SK-MEL-5 (cell line): ENCODE measurements around the gene KIF26B. TPM values are rescaled to one million over a fixed set of nuclear protein-coding genes. Genes with fewer than 3 reads are reported as not detected.

ENCODE experiments used
- DNase-seq: peaks from one replicate; pipeline ENCODE4 v3.0.0-alpha.2; 2016; ENCODE audit warnings: low read depth, low spot score
- in situ Hi-C: cut with HindIII; loops from 2 replicates; pipeline ENCODE4 v1.10.0; 2016; ENCODE audit warnings: low sequenced_read_pairs, high pct_unique_total_duplicates, low pct_unique_long_range_greater_than_20kb
- total RNA-seq: library from RNA; depleted of rRNA; stranded (reverse); fragments of >200 nt; shearing (Covaris generic); gene quantifications from 2 replicates; pipeline ENCODE4 v1.2.3, GENCODE V29; 2014

Gene KIF26B
- total RNA-seq, 1 experiment from 2014 or later: 1.5 TPM

DNA sequence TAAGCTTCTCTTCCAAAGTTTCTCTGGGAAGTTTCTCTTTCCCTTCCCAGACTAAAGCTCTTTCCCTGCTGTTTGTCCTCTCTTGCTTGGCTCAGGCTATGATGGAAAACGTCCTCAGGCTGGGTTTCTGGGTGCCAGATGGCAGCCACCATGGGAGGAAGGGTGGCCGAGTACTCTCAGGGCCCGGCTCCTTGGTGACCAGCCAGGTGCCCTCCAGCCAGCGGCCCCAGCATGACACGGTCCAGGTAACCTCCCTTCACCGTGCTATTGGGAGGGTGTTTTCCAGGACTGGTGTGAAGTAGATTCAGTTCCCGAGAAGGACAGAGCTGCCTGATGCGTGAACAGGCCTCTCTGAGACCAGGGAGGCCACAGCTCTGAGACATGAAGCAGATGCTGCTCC lies 60.3 kb downstream of the KIF26B start:
- DNase-seq: no peak
- in situ Hi-C loops: no loop called here

DNA sequence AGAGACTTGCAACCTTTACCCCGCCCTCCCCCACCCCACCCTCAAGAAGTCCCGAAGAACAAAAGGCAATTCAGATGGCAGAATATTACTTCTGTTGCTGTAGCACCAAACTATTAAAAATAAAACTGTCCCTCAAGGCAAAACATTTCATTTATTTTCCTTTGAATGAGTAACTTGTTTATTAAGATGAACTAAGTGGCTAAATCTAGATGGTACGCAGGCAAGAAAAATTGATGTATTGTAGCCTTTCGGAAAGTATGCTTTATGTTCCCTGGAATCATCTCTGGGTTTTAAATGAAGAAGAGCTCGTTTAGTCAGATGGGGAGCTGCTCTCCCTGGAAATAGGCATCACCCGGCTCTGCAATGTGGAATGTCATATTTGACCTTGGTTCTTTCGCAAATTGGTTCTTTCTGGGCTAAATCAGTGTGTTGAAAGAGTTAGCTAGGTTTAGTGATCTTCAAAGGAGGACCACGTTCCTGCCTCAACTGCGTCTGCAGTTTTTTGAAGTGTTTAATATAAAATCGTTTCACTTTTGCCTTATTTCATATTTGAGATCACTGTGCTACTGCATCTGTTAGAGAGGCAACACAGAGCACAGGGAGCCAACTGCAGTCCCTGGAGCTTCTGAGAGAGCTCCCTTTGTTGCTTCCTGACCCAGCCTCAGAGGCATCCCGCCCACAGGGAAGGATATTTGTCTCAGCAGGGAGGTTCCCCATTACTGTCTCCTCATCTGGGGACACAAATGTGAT lies 61.8 kb downstream of the KIF26B start:
- peak; percentile 92 for DNase-seq
- in situ Hi-C loops: no loop called here

DNA sequence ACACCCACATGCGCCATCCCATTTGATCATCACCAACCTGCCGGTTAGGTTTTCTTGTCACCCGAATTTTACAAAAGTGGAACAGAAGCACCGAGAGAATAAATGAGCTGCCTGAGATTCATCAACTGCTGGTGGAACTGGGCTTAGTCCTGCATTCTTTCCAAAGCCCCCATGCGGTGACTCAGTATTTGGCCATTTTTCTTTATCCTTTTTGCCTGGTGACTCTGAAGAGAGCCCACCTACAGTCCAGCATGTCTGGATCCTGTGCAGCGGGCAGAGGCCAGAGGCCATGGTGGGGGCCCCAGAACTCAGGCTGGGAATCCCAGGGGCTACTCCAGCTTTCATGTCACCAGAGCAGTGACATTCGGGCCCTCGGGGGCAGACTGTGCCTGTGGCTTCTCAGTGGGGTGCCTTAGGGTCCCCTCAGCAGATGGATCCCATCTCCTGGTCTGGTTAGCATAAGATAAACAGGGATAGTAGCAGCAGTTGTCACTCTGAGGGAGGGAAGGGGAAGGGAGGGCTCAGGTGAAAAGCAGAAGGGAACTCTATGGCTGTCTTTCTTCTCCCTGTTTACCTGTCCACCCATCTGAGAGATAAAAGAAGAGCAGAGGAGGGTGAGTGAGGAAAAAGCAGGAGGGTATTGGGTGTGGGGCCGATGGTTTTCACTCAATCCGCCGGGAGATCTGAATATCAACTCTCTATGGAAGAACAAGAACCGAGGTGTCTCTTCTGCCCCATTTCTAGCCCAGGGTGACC lies 63.2 kb downstream of the KIF26B start:
- DNase-seq: no peak
- in situ Hi-C loops: no loop called here

DNA sequence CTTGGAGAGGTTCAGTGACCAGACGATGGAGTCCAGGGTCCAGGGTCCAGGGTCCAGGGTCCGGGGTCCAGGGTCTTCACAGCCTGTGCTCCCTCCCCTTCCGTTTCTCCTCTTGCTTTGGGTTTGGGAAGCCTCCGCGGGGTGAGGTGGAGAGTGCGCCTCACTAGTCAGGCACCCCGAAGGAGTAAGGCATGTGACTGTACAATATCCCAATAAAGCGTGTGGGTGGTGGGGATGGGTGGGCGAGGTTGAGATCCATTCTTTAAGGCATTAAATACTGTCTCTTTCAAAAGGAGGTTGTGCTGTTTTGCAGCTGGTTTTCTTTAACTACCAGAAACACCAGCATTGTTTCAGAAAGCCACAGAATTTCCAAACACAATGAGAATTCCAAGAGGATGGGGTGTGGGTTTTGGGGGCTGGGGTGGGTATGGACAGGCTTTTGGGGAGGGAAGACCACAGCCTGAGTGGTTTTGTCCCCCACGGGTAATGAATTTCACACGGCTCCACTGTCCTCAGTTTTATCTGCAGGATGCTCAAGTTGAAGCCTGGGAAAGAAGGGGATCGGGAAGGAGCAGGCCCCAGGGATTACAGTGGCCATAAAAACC lies 65.7 kb downstream of the KIF26B start:
- in situ Hi-C loops: no loop called here

DNA sequence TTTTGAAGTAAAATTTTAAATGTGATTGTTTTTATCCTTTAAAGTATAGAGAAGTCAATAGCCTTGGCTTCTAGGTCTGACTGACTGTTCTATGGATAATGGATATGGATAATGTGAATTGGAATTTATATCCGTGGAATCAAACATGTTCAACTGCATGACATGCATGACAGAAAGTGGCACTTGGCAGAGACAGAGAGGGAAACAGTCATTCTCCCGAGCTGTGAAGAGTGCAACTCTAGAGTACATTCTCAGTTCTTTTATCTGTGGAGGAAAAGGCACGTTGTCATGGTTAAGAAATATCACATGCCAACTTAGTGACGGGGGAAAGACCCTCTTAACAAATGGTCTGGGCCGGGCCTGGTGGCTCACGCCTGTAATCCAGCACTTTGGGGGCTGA lies 67.0 kb downstream of the KIF26B start:
- DNase-seq: no peak
- in situ Hi-C loops: no loop called here

More for the DNA sequence above, 65.7 kb downstream of the KIF26B start:
- DNase-seq: no peak

DNA sequence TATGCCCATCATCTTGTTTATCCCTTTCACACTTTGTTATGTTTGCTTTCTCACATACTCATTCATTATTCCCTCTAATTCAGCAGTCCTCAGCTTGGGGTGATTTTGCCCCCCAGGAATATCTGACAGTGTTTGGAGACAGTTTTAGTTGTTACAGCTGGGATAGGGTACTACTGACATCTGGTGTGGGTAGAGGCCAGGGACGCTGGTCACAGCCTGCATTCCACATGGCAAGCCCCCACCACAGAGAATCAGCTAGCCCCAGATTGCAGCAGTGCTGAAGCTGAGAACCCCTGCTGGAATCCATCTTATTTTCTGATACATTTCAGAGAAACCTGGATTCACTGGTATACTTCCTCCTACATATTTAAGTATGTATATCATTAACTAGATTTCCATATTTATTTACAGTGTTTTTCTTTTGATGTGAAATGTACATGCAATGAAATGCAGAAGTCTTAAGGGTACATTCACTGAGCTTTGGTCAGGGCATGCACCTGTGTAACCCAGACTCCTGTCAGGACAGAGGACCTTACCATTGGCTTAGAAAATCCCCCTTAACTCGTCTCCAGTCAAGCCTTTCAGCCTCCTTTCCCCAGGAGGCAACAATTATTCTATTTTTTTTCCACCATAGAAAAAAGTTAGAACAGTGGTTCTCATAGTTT lies 68.3 kb downstream of the KIF26B start:
- in situ Hi-C loops: no loop called here
- DNase-seq: no peak

DNA sequence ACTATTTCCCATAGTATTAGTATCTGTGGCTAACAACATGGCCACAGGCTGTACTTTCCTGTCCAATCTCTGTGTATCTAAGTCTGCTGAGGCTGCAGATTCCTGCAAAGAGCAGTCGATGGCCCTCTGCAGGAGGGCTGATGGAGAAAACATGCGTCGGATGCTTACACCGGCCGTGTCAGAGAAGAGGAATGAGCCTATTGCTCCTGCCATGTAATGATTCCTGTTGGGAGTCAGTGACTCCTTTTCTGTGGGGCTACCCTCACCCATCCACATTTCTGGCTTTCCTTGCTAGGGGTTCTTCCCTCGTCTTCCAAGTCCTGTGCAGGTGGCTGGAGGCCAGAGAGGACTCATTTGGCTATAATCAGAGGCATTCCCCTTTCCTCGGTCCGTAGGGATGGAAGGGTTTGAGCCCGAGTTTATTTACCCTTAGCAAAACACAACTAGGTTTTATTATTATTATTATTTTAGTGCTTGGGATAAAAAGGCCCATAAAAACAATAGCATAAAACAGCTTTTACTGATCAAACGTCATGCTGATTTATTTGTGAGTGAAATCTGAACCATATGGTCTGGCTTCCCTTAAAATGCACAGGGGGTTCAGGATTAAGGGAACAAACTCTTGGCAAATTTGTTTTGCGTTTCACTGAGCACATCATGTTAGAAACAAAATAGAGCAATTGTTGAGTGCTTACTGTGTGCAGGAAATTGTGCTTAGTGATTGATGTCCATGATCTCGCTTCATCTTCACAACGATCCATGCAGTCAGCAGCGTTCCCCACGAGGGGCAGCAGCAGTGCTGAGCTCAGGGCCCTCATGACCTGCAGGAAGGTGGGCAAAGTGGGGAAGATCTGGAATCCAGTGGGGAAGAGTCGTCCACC lies 70.8 kb downstream of the KIF26B start:
- peak; percentile 40 for DNase-seq
- in situ Hi-C loops: no loop called here

DNA sequence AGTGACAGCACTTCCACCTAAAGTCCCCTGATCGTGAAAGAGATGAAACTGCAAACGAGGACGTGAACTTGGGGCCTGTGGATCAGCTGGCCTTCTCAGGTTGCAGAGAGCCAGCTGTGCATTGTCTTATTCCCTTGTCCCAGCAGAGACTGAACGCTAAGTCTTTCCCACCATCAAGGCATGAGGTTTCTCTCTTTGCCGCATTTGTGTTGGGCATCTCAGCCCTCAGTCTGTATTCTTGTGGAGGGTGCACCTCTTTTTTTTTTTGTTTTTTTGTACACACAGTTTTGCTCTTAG lies 71.4 kb downstream of the KIF26B start:
- no peak for DNase-seq
- in situ Hi-C loops: no loop called here

DNA sequence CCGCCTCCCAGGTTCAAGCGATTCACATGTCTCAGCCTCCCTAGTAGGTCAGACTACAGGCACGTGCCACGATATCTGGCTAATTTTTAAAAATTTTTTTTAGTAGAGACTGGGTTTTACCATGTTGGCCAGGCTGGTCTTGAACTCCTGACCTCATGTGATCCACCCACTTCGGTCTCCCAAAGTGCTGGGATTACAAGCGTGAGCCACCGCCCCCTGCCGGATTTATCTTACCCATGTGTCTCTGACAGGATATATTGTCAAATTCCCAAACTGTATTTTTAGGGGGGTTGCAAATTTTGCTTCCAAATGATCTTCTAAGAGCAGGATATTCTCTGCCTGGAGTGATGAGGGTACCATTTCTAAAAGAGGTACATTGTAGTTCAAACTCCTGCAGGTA lies 74.3 kb downstream of the KIF26B start:
- DNase-seq: peak; percentile 28
- in situ Hi-C loops: no loop called here

DNA sequence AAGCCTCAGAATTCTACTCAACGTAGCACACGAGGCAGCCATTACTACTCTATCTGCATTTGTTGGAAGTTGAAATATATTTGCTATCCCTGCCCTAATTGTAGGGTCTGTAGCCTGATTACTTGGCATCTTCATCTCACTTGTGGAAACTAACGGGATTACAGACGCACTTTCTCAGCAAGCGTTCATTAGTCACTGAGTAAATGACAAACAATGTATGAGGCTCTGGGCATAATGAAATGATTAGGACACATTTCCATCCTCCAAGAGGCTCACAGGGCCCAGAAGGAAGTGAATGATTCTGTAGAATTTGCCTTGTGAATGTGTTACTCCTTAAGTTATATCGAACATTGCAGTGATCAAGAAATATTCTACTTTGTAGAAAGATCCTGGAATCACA lies 78.1 kb downstream of the KIF26B start:
- in situ Hi-C loops: no loop called here

DNA sequence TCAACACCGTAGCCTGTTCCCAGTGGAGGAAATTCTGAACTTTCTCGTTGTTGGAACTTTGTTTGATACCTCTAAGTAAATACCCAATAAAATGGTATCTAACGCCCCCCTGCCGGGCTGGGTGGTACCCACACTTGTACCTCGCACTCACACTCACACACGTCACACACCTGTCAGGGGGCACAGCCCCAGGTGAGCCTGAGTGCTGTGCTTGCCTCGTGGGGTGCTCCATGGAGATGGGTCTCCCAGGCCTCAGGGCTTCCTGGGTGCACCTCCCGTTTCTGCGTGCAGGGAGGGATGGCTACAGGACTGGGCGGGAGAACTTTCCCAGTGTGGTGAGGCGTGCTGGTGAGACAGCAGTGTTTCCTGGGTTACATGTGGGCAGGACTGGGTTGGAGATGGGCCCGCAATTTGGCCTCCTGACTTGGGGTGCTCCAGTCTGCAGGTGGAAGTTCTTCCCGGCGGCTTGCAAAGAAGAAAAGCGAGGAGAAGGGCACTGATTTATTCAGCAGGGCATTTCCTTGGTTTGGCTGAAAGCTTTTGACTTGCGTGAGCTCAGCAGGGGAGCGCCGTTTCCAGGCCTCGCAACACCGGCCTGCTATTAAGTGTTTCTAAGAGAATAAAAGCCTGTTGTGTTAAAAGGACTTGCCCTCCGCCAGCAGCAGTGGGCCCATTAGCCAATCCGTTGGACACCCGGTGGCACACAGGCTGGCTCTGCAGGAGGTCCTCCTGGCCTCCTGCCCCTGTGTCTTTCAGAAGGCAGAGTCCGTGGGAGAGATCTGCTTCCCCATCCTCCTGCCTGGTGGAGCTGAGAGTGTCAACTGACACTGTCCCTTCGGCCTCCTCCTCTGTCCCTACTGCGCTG lies 79.7 kb downstream of the KIF26B start:
- in situ Hi-C loops: no loop called here
- DNase-seq: peak; percentile 82

More for the DNA sequence above, 78.1 kb downstream of the KIF26B start:
- DNase-seq: no peak

DNA sequence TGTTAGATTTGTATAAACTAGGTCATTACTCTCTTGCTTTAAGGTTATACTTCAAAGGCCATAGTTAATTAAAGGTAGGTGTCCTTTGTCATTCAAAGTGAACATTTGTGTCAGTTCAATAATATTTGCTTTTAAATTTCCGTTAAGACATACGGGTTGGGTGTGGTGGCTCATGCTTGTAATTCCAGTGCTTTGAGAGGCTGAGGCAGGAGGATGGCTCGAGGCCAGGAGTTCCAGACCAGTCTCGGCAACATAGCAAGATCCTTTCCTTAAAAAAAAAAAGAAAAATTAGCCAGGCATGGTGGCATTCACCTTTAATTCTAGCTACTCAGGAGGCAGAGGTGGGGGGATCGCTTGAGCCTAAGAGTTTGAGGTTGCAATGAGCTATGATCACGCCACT lies 80.4 kb downstream of the KIF26B start:
- in situ Hi-C loops: no loop called here
- no peak for DNase-seq

DNA sequence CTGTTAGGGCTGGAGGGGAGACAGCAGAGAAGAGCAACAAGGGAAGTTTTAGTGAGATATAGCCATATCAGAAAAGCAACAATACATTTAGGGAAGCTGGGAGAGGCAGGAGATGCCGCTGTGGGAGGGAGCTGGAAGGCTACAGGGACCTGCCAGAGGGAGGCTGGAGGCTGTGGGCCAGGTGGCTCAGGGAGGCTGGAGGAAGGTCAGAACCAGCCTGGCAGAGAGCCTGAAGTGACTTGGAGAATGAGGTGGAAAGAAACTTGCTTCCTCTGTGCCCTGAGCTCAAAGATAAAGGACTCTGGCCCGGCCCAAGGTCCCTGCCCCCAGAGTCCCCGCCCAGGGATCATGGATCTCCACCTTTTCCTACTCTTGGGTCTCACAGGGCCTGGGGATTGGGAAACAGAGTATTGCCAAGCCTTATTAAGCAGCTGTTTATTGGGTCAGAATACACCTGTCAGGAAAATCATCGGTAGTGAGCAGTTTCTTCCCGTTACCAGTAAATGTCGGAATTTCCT lies 85.9 kb downstream of the KIF26B start:
- in situ Hi-C loops: no loop called here
- no peak for DNase-seq

DNA sequence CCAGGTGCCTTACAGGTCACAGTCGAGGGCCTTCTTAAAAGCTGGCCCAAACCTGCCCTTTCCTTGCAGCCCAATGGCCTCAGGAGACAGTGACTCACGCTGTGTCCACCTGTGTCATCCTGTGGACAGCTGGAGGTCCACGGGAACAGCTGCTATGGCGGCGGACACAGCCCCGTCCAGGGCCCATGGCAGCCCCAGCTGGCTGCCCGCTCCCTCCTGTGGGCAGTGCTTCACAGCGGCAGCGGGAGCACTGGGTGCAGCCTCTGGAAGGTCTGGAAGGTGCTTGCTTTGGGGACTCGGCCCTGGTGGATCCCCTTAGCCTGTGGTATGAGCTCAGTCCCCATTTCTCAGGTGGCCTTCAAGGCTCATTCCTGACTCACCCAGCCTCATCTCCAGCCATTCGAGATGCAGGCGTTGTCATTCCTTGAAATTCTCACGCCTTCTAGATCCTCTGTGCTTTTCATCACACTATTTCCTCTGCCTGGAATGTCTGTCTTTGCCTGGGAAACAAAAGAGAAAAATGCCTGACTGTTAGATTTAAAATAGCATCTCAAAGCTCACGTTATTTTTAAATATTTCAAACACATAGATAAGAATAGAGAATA lies 86.8 kb downstream of the KIF26B start:
- DNase-seq: no peak
- in situ Hi-C loops: no loop called here

DNA sequence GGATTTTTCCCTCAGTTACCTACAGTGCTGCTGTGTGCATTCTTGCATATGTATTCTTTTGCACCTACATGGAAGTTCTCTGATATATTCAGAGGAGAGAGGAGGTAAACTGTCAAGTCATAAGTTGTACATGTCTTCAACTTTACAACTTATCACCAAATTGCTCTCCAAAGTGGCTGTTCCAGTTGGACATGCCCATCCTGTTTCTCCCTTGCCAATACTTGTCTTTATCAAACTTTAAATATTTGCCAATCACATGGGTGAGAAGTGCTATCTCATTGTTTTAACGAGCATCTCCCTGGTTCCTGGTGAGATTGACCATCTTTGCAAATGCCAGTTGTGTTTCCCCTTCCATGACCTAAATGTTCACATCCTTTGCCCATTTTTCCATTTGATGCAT lies 88.2 kb downstream of the KIF26B start:
- no peak for DNase-seq
- in situ Hi-C loops: no loop called here

DNA sequence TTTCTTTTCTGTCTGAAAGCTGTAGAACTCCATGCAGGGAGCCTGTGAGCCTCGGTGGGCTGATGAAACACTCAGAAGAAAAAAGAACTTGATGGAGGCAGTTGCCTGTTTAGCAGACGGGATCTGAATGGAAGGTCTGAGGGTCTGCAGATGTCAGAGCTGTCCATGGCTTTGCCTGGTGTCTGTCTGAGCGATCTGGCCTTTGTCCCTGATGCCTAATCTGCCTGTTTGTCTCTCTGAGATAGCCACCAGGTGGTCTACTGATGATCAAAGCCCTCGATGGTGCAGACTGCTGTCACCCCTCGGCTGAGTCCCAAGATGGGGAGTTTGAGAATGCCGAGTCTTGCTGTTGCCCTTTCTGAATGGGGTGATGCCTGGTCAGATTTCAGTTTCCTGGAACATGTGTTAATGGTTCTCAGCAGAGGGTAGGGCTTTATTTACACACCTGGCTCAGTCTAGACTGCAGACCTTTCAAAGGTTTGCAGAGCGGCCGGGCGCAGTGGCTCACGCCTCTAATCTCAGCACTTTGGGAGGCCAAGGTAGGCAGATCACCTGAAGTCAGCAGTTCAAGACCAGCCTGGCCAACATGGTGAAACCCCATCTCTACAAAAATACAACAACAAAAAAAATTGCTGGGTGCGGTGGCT lies 90.4 kb downstream of the KIF26B start:
- in situ Hi-C loops: no loop called here
- no peak for DNase-seq
